OCI-LY1 (cell line): Measurements from ENCODE around the gene TUT7.

Experiments
- H2AFZ ChIP-seq: fragments of 200-600 bp; sonication (generic), shearing (Covaris generic); 2 replicates; pipeline ENCODE4 v1.6.0; 2014; ENCODE audit warnings: antibody characterized with exemption, mild to moderate bottlenecking, low read length
- H3F3A ChIP-seq: fragments of 200-600 bp; sonication (generic), shearing (Covaris generic); 2 replicates; pipeline ENCODE4 v1.6.0; 2014; ENCODE audit warnings: mild to moderate bottlenecking, antibody characterized with exemption, low read length, moderate library complexity; ENCODE audit not compliant: insufficient read depth
- H3K27ac ChIP-seq: fragments of 200-600 bp; sonication (generic); 2 replicates; pipeline ENCODE4 v1.5.1; 2014; ENCODE audit warnings: low read length, mixed run types, mild to moderate bottlenecking, low read depth; ENCODE audit not compliant: poor library complexity, severe bottlenecking
- H3K27me3 ChIP-seq: fragments of 200-600 bp; sonication (generic); 2 replicates; pipeline ENCODE4 v1.6.0; 2014; ENCODE audit warnings: antibody characterized with exemption, mild to moderate bottlenecking, low read length, moderate library complexity; ENCODE audit not compliant: insufficient read depth
- H3K36me3 ChIP-seq: fragments of 200-600 bp; sonication (generic); 2 replicates; pipeline ENCODE4 v1.6.1; 2014; ENCODE audit warnings: mild to moderate bottlenecking, antibody characterized with exemption, low read length, moderate library complexity, mixed read lengths; ENCODE audit not compliant: insufficient read depth
- H3K4me1 ChIP-seq: fragments of 200-600 bp; sonication (generic); 2 replicates; pipeline ENCODE4 v1.5.1; 2014; ENCODE audit warnings: mild to moderate bottlenecking, low read length, moderate library complexity; ENCODE audit not compliant: insufficient read depth, severe bottlenecking
- H3K4me2 ChIP-seq: fragments of 200-600 bp; sonication (generic), shearing (Covaris generic); 2 replicates; pipeline ENCODE4 v1.6.1; 2014; ENCODE audit warnings: low read length
- H3K4me3 ChIP-seq: fragments of 200-600 bp; sonication (generic); 2 replicates; pipeline ENCODE4 v1.5.1; 2014; ENCODE audit warnings: low read length, low read depth, mild to moderate bottlenecking, mixed read lengths; ENCODE audit not compliant: poor library complexity, severe bottlenecking
- H3K79me2 ChIP-seq: fragments of 200-600 bp; shearing (Covaris generic); 2 replicates; pipeline ENCODE4 v1.6.1; 2016; ENCODE audit warnings: mixed run types, low read length, mixed read lengths; ENCODE audit not compliant: insufficient read depth
- H3K9ac ChIP-seq: fragments of 200-600 bp; sonication (generic), shearing (Covaris generic); 2 replicates; pipeline ENCODE4 v1.6.1; 2014; ENCODE audit warnings: mild to moderate bottlenecking, low read length, mixed read lengths
- H3K9me2 ChIP-seq: fragments of 200-600 bp; sonication (generic), shearing (Covaris generic); 2 replicates; pipeline ENCODE4 v1.6.1; 2014; ENCODE audit warnings: low read depth, mild to moderate bottlenecking, low read length, mixed read lengths
- H3K9me3 ChIP-seq: fragments of 200-600 bp; shearing (Covaris generic); 2 replicates; pipeline ENCODE4 v1.6.1; 2014; ENCODE audit warnings: low read length, mixed read lengths
- H4K20me1 ChIP-seq: fragments of 200-600 bp; sonication (generic), shearing (Covaris generic); 2 replicates; pipeline ENCODE4 v1.6.0; 2016; ENCODE audit warnings: mild to moderate bottlenecking, low read length; ENCODE audit not compliant: insufficient read depth
- EZH2 ChIP-seq: fragments of 200-600 bp; sonication (generic), shearing (Covaris generic); IDR thresholded peaks from 2 replicates; pipeline ENCODE4 v1.8.0; 2017; ENCODE audit warnings: borderline replicate concordance, mixed run types, mild to moderate bottlenecking, antibody characterized with exemption, low read length, moderate library complexity, mixed read lengths
- TF ChIP-seq, protein P1 (sequence below): fragments of 200-600 bp; sonication (generic), shearing (Covaris generic); IDR thresholded peaks from 2 replicates; pipeline ENCODE4 v1.5.1; 2017; ENCODE audit warnings: mild to moderate bottlenecking, antibody characterized with exemption, low read length, moderate library complexity, mixed read lengths

TUT7 gene

DNA sequence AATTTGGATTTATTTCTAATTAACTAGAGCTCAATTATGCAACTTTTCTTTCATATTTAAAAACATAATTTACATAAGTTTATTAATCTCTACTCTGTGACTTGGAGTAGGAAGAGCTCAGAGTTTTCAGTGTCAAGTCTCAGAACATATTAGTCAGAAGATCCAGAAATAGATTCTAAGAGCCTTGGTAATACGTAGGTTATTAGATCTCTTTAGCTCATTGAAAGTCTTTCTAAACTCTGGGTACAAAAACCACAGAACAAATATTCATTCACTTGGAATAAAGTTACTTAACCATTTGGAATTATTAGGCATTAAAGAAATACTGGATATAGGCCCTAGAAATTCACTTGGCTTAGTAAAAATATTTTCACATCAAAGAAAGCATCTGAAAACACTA lies 45.5 kb downstream of the TUT7 start:
- Histone ChIP-seq H3F3A (no peaks in the 10 kb centered on the region), H3K27ac (no peak overlapping the region), H3K36me3 (peaks cover 81% of the 10 kb centered on the region), H4K20me1 (no peaks in the 10 kb centered on the region), H3K9me2 (no peaks in the 10 kb centered on the region), H3K9ac (no peak overlapping the region), H3K79me2 (no peaks in the 10 kb centered on the region), H3K4me3 (no peak overlapping the region), H2AFZ (no peak overlapping the region), H3K9me3 (no peaks in the 10 kb centered on the region), H3K27me3 (no peaks in the 10 kb centered on the region), H3K4me2 (no peak overlapping the region), H3K4me1 (no peaks in the 10 kb centered on the region)
- TF ChIP-seq EZH2 = no peak
- TF ChIP-seq, protein P1, sequence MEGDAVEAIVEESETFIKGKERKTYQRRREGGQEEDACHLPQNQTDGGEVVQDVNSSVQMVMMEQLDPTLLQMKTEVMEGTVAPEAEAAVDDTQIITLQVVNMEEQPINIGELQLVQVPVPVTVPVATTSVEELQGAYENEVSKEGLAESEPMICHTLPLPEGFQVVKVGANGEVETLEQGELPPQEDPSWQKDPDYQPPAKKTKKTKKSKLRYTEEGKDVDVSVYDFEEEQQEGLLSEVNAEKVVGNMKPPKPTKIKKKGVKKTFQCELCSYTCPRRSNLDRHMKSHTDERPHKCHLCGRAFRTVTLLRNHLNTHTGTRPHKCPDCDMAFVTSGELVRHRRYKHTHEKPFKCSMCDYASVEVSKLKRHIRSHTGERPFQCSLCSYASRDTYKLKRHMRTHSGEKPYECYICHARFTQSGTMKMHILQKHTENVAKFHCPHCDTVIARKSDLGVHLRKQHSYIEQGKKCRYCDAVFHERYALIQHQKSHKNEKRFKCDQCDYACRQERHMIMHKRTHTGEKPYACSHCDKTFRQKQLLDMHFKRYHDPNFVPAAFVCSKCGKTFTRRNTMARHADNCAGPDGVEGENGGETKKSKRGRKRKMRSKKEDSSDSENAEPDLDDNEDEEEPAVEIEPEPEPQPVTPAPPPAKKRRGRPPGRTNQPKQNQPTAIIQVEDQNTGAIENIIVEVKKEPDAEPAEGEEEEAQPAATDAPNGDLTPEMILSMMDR = no peak

DNA sequence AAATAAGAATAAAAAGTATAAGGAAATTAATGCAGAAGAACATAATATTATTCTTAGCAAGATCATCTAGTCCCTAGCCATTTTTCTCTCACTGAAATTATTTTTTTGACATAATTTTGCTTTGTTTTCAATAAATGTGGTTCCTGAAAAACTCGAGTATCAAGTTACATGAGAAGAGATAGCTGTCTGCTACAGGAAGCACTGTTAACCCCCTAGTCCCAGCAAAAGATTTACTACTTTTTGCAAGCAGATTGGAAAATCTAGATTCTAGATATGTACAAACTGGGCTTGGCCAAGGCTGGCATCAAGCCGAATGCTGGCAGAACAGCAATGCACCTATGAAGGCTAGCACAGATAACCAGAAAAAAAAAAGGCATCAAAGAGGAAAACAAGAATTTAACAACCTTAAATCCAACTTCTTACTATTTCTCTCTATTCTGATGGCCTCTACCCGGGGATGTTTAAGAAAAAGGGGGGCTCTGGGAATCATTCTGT lies 49.9 kb downstream of the TUT7 start:
- H3K9ac ChIP-seq = no peak overlapping the region
- H3K4me3 ChIP-seq = no peak overlapping the region
- H3K4me1 ChIP-seq = no peaks in the 10 kb centered on the region
- H3K4me2 ChIP-seq = no peak overlapping the region
- H3K79me2 ChIP-seq = no peaks in the 10 kb centered on the region
- H4K20me1 ChIP-seq = no peaks in the 10 kb centered on the region
- H3F3A ChIP-seq = no peaks in the 10 kb centered on the region
- H3K27ac ChIP-seq = no peak overlapping the region
- no peaks in the 10 kb centered on the region for H3K9me3 ChIP-seq
- no peaks in the 10 kb centered on the region for H3K27me3 ChIP-seq
- no peak overlapping the region for H2AFZ ChIP-seq
- no peaks in the 10 kb centered on the region for H3K9me2 ChIP-seq
- peaks cover 93% of the 10 kb centered on the region for H3K36me3 ChIP-seq
- TF ChIP-seq EZH2 = no peak
- TF ChIP-seq, protein P1 = no peak

DNA sequence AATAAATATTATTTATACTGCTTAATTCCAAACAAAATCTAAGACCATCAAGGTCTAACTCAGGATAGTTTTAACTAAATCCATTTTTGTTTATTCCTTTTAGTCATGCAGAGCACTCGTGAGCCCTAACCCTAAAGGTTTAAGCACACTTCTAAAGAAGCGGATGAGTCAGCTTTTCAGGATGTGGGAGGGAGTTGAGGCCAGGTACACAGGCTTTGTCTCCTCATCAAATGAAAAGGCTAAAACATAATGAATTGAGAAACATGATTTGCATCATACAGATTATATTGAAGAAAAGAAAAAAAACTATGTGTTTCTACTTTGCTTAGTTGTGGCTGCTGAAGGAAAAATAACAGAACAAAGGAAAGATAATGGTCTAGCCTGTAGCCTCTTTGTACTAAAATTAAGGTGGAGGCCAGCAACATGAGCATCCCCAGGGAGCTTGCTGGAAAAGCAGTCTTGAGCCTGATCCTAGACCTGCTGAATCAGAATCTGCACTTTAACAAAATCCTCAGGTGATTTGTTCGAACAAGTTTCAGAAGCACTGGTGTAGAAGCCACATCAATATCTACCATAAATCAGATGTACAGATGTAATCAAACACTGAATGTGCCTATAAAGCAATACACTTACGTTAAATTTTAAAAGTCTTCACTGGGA lies 50.8 kb downstream of the TUT7 start:
- no peak overlapping the region for H3K27ac ChIP-seq
- no peaks in the 10 kb centered on the region for H3K4me1 ChIP-seq
- H4K20me1 ChIP-seq = no peaks in the 10 kb centered on the region
- H3K27me3 ChIP-seq = no peaks in the 10 kb centered on the region
- H3K9me2 ChIP-seq = no peaks in the 10 kb centered on the region
- no peaks in the 10 kb centered on the region for H3K9me3 ChIP-seq
- no peak overlapping the region for H3K9ac ChIP-seq
- no peak overlapping the region for H3K4me2 ChIP-seq
- no peak overlapping the region for H3K4me3 ChIP-seq
- no peaks in the 10 kb centered on the region for H3K79me2 ChIP-seq
- no peaks in the 10 kb centered on the region for H3F3A ChIP-seq
- no peak overlapping the region for H2AFZ ChIP-seq
- peaks cover 93% of the 10 kb centered on the region for H3K36me3 ChIP-seq
- TF ChIP-seq EZH2 = no peak

DNA sequence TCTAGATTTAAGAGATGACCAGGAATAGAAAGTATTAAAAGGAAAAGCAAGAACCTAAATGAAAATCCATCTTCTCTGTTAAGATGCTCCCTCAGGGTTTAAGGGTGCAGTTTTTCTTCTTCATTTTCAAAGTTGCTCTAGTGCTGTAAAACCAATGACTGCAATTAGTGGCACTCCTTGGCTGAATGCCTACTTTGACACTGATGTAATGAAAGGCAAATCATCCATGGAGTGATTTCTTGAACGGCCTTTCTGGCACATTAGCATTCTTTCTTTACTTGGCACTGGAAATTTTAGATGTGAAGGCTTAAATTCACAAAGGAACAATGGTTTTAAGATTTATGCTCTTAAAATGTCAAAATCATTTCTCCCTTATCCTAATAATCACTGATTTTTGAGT lies 52.5 kb downstream of the TUT7 start:
- Histone ChIP-seq H3K27me3 (no peaks in the 10 kb centered on the region), H3K36me3 (peaks cover 95% of the 10 kb centered on the region), H3K9me2 (no peaks in the 10 kb centered on the region), H3K9ac (no peak overlapping the region), H3K4me2 (no peak overlapping the region), H3K4me3 (no peak overlapping the region), H4K20me1 (no peaks in the 10 kb centered on the region), H3K4me1 (no peaks in the 10 kb centered on the region), H3K9me3 (no peaks in the 10 kb centered on the region), H3K27ac (no peak overlapping the region), H3F3A (no peaks in the 10 kb centered on the region), H2AFZ (no peak overlapping the region), H3K79me2 (no peaks in the 10 kb centered on the region)
- no peak for TF ChIP-seq EZH2
- TF ChIP-seq, protein P1 = no peak
